ENCODE data around the gene ADD1.

Gene ADD1

DNA sequence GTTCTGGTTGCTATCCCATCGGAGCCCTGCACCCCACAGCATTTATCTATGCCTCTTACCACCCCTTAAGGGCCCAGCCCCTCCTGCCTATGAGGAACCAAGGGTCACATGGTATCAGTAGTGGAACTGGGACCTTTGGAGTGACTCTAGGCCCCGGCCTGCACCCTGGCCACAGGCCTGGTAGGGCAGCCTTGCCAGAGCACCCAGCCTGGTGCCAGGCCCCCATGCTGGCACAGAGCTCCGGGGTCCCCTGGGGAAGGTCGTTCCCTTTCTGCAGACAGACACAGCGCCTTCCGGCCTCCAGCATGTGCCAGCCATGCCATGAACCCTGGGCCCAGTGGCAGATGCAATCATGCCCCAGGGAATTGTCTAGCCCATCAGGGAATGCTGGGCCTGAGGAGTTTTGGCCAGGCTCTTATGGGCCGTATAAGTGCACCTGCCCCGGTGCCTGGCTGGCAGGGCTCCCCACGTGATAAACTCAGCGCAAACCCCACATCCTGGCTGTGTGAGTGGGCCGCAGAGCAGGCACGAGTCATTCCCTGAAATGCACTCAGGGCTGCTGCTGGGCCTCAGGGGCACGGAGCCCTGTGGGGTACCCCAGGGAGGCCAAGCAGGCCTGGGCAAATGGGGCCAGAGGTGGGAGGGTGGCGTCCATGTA is 19.8 kb upstream of the ADD1 start:
- no peak for DNase-seq (ENCODE audit: low read depth)
- no peak overlapping the region for H3K4me3 ChIP-seq (replicated peaks; ENCODE audit: low read depth, low read length)
- TF ChIP-seq, protein P1, sequence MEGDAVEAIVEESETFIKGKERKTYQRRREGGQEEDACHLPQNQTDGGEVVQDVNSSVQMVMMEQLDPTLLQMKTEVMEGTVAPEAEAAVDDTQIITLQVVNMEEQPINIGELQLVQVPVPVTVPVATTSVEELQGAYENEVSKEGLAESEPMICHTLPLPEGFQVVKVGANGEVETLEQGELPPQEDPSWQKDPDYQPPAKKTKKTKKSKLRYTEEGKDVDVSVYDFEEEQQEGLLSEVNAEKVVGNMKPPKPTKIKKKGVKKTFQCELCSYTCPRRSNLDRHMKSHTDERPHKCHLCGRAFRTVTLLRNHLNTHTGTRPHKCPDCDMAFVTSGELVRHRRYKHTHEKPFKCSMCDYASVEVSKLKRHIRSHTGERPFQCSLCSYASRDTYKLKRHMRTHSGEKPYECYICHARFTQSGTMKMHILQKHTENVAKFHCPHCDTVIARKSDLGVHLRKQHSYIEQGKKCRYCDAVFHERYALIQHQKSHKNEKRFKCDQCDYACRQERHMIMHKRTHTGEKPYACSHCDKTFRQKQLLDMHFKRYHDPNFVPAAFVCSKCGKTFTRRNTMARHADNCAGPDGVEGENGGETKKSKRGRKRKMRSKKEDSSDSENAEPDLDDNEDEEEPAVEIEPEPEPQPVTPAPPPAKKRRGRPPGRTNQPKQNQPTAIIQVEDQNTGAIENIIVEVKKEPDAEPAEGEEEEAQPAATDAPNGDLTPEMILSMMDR (IDR thresholded peaks at IDR 0.05; ENCODE audit: low read length, missing control alignments): no peak

DNA sequence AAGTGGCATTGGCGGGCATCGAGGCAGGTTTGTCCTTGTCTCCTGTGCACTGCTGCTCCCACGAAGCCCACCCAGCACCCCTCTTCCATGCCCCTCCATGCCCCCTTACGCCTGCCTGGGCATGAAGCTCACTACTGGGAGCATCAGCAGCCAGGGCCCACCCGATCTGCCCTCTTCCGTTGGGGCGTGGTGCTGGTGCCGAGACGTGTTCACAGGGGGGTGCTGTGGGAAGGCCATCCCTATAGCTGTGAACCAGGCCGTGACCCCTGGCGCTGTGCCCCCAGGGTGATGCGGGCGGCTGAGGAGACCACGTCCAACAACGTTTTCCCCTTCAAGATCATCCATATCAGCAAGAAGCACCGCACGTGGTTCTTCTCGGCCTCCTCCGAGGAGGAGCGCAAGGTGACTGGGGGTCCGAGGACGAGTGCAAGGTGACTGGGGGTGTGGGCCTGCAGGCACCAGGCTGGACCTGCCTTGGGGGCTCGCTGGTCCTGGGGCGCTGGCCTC is 19.3 kb upstream of the ADD1 start:
- TF ChIP-seq, protein P1 (IDR thresholded peaks at IDR 0.05; ENCODE audit: low read length, missing control alignments): no peak
- no peak for DNase-seq (ENCODE audit: low read depth)
- no peak overlapping the region for H3K4me3 ChIP-seq (replicated peaks; ENCODE audit: low read depth, low read length)

DNA sequence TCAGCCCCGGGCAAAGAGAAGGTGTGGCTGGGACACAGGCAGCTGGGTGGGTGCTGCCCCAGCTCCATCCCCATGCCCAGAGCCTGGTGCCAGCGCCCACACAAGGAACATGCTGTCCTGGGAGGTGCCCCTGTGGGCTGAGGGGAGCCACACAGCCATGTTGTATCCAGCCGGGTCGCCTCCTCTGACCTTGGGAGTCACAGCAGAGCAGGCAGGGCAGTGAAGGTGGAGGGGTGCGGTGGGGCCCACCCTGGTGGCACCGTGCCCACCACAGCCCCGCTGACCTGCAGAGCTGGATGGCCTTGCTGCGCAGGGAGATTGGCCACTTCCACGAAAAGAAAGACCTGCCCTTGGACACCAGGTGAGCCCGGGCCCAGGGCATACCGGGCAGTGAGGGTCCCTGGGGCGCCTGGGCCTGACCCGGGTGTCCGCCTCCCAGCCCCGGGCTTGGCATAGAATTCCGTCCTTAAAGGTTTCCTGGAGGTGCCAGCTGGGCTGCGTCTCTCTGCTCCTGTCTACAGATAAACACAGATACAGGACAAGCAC is 18.7 kb upstream of the ADD1 start:
- no peak overlapping the region for H3K4me3 ChIP-seq (replicated peaks; ENCODE audit: low read depth, low read length)
- TF ChIP-seq, protein P1 (IDR thresholded peaks at IDR 0.05; ENCODE audit: low read length, missing control alignments): no peak
- no peak for DNase-seq (ENCODE audit: low read depth)

DNA sequence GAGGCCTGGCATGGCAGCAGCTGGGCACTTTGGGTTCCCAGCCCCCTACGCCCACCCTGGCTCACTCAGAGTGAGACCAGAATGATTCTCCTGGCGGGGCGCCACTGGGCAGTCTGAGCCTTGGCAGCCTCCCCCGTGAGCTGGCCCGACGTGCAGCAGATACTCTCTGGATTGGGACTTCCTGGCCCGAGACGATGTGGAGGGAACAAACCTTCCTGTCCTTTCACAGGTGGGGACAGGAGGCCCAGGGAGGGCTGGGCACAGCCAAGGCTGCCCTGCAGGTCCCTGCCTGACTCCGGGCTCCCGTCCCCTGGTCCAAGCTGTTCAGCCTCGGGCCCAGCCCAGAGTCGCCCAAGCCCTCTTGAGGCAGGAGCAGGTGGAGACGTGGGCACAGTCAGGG is 17.9 kb upstream of the ADD1 start:
- DNase-seq (ENCODE audit: low read depth): no peak
- TF ChIP-seq, protein P1 (IDR thresholded peaks at IDR 0.05; ENCODE audit: low read length, missing control alignments): no peak
- H3K4me3 ChIP-seq (replicated peaks; ENCODE audit: low read depth, low read length): no peak overlapping the region

DNA sequence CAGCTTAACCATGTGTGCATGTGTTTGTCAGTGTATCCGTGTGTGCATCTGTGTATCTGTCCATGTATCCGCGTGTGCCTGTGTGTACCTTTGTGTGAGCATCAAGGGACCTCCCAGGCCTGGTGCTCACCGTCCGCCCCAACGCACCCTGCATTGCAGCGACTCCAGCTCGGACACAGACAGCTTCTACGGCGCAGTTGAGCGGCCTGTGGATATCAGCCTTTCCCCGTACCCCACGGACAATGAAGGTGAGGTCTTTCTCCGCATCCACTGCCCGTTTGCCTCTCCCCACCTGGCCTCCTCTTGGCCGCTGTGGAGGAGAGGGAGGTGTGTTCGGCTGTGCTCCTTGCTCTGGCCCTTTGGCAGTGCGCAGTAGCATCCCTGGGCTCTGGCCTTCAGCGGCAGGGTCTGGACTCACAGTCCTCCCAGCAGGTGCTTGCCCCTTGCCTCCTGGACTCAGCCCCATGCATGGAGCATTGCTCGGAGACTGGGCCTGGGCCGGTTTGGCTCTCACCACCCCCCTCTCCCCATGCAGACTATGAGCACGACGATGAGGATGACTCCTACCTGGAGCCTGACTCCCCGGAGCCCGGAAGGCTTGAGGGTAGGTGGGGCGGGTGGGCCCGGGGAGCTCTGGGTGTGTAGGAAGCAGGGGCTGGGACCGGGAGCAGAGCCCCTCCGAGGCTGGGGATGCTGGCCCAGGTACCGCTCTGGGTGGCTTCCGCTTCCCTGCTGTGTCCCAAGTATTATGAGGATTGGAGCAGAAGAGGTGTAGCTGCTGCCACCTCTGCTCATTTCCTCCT is 16.4 kb upstream of the ADD1 start:
- TF ChIP-seq, protein P1 (IDR thresholded peaks at IDR 0.05; ENCODE audit: low read length, missing control alignments): no peak
- DNase-seq (ENCODE audit: low read depth): no peak
- no peak overlapping the region for H3K4me3 ChIP-seq (replicated peaks; ENCODE audit: low read depth, low read length)

DNA sequence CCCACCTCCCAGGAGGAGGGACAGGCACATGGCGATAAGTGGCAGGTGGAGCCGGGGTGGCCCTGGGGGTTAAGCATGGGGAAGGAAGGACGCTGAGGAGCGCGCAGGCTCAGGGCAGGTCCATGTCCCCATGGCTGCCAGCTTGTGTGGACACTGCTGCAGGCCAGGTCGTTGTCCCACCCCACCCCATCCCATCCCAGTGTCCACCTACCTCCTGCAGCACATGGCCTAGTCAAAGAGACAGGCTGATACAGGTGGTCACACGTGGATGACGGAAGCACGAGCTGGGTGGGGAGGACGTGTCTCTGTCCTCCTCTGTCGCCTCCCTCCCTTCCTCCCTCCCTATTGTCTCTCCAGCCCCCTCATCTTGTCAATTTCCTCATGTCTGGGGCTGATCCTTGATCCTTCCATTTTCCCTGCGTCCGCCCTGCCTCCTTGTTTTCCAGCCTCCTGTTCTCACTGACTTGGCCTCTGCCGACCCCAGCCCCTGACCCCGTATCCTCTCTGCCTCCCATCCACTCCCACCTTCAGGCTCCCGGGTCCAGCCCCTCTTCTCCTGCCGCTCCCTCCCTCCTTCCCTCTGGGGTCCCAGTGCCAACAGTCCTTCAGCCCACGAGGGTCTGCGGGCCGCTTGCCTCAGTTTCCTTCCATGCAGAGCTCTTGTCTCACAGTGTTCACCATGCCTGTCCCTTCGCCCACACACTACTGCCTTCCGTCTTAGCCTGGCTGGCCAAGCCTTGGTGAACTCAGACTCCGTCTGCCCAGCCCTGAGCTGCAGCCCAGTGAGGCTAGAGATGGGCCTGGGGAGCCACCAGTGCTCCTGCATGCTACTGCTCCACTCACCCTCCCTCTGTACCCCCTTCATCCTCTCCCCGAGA is 15.5 kb upstream of the ADD1 start:
- H3K4me3 ChIP-seq (replicated peaks; ENCODE audit: low read depth, low read length): no peak overlapping the region
- DNase-seq (ENCODE audit: low read depth): no peak
- TF ChIP-seq, protein P1 (IDR thresholded peaks at IDR 0.05; ENCODE audit: low read length, missing control alignments): no peak

Measured in fibroblast of pulmonary artery (primary cell).